ENCODE results near the gene SPRR4. TPM values are rescaled to one million over a fixed set of nuclear protein-coding genes. Genes with fewer than 3 reads are reported as not detected.

Gene SPRR4
- total RNA-seq, 1 experiment from 2014 or later: not detected

DNA sequence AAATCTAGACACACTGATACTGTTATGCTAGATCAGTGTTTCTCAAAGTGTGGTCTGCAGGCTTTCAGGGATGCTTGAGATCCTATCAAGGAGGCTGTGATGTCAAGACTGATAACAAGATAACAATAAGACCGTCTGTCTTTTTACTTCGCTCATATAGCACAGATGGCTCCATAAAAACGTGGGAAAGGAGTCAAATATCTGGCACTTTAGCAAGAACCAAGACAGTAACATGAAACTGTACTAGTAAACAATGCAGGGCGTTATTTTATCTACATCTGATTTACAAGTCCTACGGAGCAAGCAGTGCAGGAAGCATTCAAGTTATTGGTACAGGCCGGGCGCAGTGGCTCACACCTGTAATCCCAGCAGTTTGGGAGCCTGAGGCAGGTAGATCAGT is 27.5 kb downstream of the SPRR4 start:
- H3K9me2 ChIP-seq (ENCODE audit: insufficient read depth): no peaks in the 10 kb centered on the region
- DNase-seq: no peak
- H3K27me3 ChIP-seq (ENCODE audit: insufficient read depth, low read depth): no peaks in the 10 kb centered on the region
- H3K79me2 ChIP-seq (ENCODE audit: low read depth): no peaks in the 10 kb centered on the region
- ChIA-PET POLR2A (ENCODE audit: unreplicated experiment) (no interaction called here), CTCF (no interaction called here)
- no TSS peak for BruUV-seq (replicated peaks)
- TF ChIP-seq EZH2 (IDR thresholded peaks at IDR 0.05; ENCODE audit: low read depth): no peak
- TF ChIP-seq, protein P1, sequence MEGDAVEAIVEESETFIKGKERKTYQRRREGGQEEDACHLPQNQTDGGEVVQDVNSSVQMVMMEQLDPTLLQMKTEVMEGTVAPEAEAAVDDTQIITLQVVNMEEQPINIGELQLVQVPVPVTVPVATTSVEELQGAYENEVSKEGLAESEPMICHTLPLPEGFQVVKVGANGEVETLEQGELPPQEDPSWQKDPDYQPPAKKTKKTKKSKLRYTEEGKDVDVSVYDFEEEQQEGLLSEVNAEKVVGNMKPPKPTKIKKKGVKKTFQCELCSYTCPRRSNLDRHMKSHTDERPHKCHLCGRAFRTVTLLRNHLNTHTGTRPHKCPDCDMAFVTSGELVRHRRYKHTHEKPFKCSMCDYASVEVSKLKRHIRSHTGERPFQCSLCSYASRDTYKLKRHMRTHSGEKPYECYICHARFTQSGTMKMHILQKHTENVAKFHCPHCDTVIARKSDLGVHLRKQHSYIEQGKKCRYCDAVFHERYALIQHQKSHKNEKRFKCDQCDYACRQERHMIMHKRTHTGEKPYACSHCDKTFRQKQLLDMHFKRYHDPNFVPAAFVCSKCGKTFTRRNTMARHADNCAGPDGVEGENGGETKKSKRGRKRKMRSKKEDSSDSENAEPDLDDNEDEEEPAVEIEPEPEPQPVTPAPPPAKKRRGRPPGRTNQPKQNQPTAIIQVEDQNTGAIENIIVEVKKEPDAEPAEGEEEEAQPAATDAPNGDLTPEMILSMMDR (conservative IDR thresholded peaks at IDR 0.05): no peak
- no peaks in the 10 kb centered on the region for H3K36me3 ChIP-seq (ENCODE audit: low read depth)
- H3K4me2 ChIP-seq: no peak overlapping the region
- H3K4me3 ChIP-seq: no peak overlapping the region
- peaks cover 35% of the 10 kb centered on the region for H3K4me1 ChIP-seq (replicated peaks; ENCODE audit: insufficient read depth)
- H3K9me3 ChIP-seq (ENCODE audit: insufficient read depth, low read depth): no peaks in the 10 kb centered on the region
- H3K27ac ChIP-seq: no peak overlapping the region
- peaks cover 22% of the 10 kb centered on the region for H3F3A ChIP-seq (ENCODE audit: insufficient read depth, low read depth)
- intact Hi-C loops (cut with micrococcal nuclease; ENCODE audit: unreplicated experiment): no loop called here
- H2AFZ ChIP-seq: no peak overlapping the region
- H4K20me1 ChIP-seq (ENCODE audit: insufficient read depth): no peaks in the 10 kb centered on the region

DNA sequence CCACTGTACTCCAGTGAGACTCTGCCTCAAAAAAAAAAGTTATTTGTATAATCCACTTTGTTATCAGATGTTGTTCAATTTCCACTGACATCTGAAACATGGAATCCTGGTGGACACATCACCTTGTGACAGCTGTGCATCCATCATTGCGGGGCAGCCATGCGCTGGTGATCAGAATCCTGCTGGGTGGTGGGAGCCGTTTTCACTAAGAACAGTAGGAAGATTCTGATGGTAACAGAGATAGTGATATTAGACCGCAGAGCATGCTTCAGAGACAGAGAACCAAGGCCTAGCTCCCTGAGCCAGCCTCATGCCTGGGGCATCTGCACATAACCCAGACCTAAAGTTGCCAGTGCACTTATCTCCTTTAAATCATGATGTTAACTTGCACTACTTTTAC is 28.0 kb downstream of the SPRR4 start:
- peaks cover 22% of the 10 kb centered on the region for H3F3A ChIP-seq (ENCODE audit: insufficient read depth, low read depth)
- no peaks in the 10 kb centered on the region for H3K27me3 ChIP-seq (ENCODE audit: insufficient read depth, low read depth)
- H3K4me3 ChIP-seq: no peak overlapping the region
- H3K27ac ChIP-seq: no peak overlapping the region
- peaks cover 35% of the 10 kb centered on the region for H3K4me1 ChIP-seq (replicated peaks; ENCODE audit: insufficient read depth)
- no peaks in the 10 kb centered on the region for H3K36me3 ChIP-seq (ENCODE audit: low read depth)
- no peaks in the 10 kb centered on the region for H3K9me2 ChIP-seq (ENCODE audit: insufficient read depth)
- no TSS peak for BruUV-seq (replicated peaks)
- H3K9me3 ChIP-seq (ENCODE audit: insufficient read depth, low read depth): no peaks in the 10 kb centered on the region
- H3K79me2 ChIP-seq (ENCODE audit: low read depth): no peaks in the 10 kb centered on the region
- ChIA-PET CTCF (no interaction called here), POLR2A (ENCODE audit: unreplicated experiment) (no interaction called here)
- TF ChIP-seq, protein P1 (conservative IDR thresholded peaks at IDR 0.05): no peak
- no peak for TF ChIP-seq EZH2 (IDR thresholded peaks at IDR 0.05; ENCODE audit: low read depth)
- H3K4me2 ChIP-seq: no peak overlapping the region
- intact Hi-C loops (cut with micrococcal nuclease; ENCODE audit: unreplicated experiment): no loop called here
- no peak overlapping the region for H2AFZ ChIP-seq
- DNase-seq: no peak
- H4K20me1 ChIP-seq (ENCODE audit: insufficient read depth): no peaks in the 10 kb centered on the region

GRCh38 chr1:152999818-153000217 is 29.4 kb downstream of the SPRR4 start:
- no peaks in the 10 kb centered on the region for H4K20me1 ChIP-seq (ENCODE audit: insufficient read depth)
- CTCF ChIA-PET: interaction anchor here (1.0 kb wide), 1 partner anchor 33 kb away, joined by 3 read pairs; no protein-coding TSS in a partner anchor
- no peak for TF ChIP-seq EZH2 (IDR thresholded peaks at IDR 0.05; ENCODE audit: low read depth)
- TF ChIP-seq, protein P1 (conservative IDR thresholded peaks at IDR 0.05): no peak
- no peaks in the 10 kb centered on the region for H3K9me3 ChIP-seq (ENCODE audit: insufficient read depth, low read depth)
- peak overlapping the region; percentile 40 for H3K4me2 ChIP-seq
- POLR2A ChIA-PET (ENCODE audit: unreplicated experiment): no interaction called here
- H3K27me3 ChIP-seq (ENCODE audit: insufficient read depth, low read depth): no peaks in the 10 kb centered on the region
- no peak overlapping the region for H3K4me3 ChIP-seq
- peaks cover 35% of the 10 kb centered on the region for H3K4me1 ChIP-seq (replicated peaks; ENCODE audit: insufficient read depth)
- H3F3A ChIP-seq (ENCODE audit: insufficient read depth, low read depth): peaks cover 22% of the 10 kb centered on the region
- intact Hi-C loops (cut with micrococcal nuclease; ENCODE audit: unreplicated experiment): no loop called here
- BruUV-seq (replicated peaks): no TSS peak
- no peaks in the 10 kb centered on the region for H3K36me3 ChIP-seq (ENCODE audit: low read depth)
- H3K9me2 ChIP-seq (ENCODE audit: insufficient read depth): no peaks in the 10 kb centered on the region
- no peak overlapping the region for H2AFZ ChIP-seq
- no peaks in the 10 kb centered on the region for H3K79me2 ChIP-seq (ENCODE audit: low read depth)
- peak overlapping the region; percentile 35 for H3K27ac ChIP-seq
- DNase-seq: peak; percentile 5 to 57

Data from PC-9 (cell line).